ENCODE results near the gene VRK1. TPM values are rescaled to one million over a fixed set of nuclear protein-coding genes. Genes with fewer than 3 reads are reported as not detected.

The VRK1 gene
- polyA plus RNA-seq, 2 of the 4 experiments (the other 2 are of a cell fraction) = 32.2 to 34.2 TPM

- DNase-seq (ENCODE audit: low read depth in 1 of 2, low spot score in 1 of 2) = no peak
- CTCF ChIA-PET = no interaction called here
- no peak overlapping the region for H3K27ac ChIP-seq
- POLR2A ChIA-PET = no interaction called here
- no peak overlapping the region for H3K4me2 ChIP-seq
- no peak overlapping the region for H3K4me3 ChIP-seq
- TF ChIP-seq BCL3 (IDR thresholded peaks at IDR 0.05) (no peak), HOXA7 (CRISPR knock-in tag; IDR thresholded peaks at IDR 0.05) (no peak), RFX5 (IDR thresholded peaks at IDR 0.05) (no peak), MAX (IDR thresholded peaks at IDR 0.05) (no peak), MAZ (IDR thresholded peaks at IDR 0.05; ENCODE audit: borderline replicate concordance, low read depth, low read length) (no peak), NPAS2 (CRISPR knock-in tag; IDR thresholded peaks at IDR 0.05; ENCODE audit: borderline replicate concordance) (no peak), ZFP36 (IDR thresholded peaks at IDR 0.05; ENCODE audit: borderline replicate concordance, partially characterized antibody) (no peak), ZNF302 (CRISPR knock-in tag; IDR thresholded peaks at IDR 0.05) (no peak), NFE2L2 (conservative IDR thresholded peaks at IDR 0.05; ENCODE audit: low read length) (no peak), REST (IDR thresholded peaks at IDR 0.05) (no peak), GATA3 (IDR thresholded peaks at IDR 0.05; ENCODE audit: borderline replicate concordance) (no peak)
- no peaks in the 10 kb centered on the region for H3K9me3 ChIP-seq
- FAIRE-seq = no peak
- ATAC-seq = no peak
- no peaks in the 10 kb centered on the region for H3K4me1 ChIP-seq
These were observed 61.5 kb downstream of the VRK1 start for GRCh38 chr14:96858643-96859042.

GRCh38 chr14:96861568-96862310 lies 64.6 kb downstream of the VRK1 start:
- Histone ChIP-seq H3K4me2 (no peak overlapping the region), H3K27ac (no peak overlapping the region), H3K4me1 (no peaks in the 10 kb centered on the region), H3K9me3 (no peaks in the 10 kb centered on the region), H3K4me3 (no peak overlapping the region)
- FAIRE-seq (no peak), DNase-seq (ENCODE audit: low read depth in 1 of 2, low spot score in 1 of 2) (no peak), ATAC-seq (no peak)
- CTCF ChIA-PET = no interaction called here
- no peak for TF ChIP-seq CBX8 (IDR thresholded peaks at IDR 0.05)
- TF ChIP-seq SMC3 (IDR thresholded peaks at IDR 0.05) = no peak
- no peak for TF ChIP-seq ZNF302 (CRISPR knock-in tag; IDR thresholded peaks at IDR 0.05)
- TF ChIP-seq POLR2AphosphoS2 (conservative IDR thresholded peaks at IDR 0.05; ENCODE audit: low read length) = no peak
- no peak for TF ChIP-seq HES2 (IDR thresholded peaks at IDR 0.05)
- TF ChIP-seq FOSL2 (IDR thresholded peaks at IDR 0.05) = no peak
- no peak for TF ChIP-seq FOSL2 (CRISPR knock-in tag; IDR thresholded peaks at IDR 0.05)
- no peak for TF ChIP-seq CTCF (IDR thresholded peaks at IDR 0.05)
- no peak for TF ChIP-seq MAZ (IDR thresholded peaks at IDR 0.05; ENCODE audit: borderline replicate concordance, low read depth, low read length)
- no peak for TF ChIP-seq KDM5A (IDR thresholded peaks at IDR 0.05)
- TF ChIP-seq RCOR1 (IDR thresholded peaks at IDR 0.05; ENCODE audit: low read depth, low read length) = no peak
- POLR2A ChIA-PET = no interaction called here
- 92% methylated on average over 5 of the region's 5 CpGs for WGBS (ENCODE audit: missing lambda C conversion rate)

Data from A549 (cell line).